GM18861 (cell line): ENCODE results near the gene CNOT10.
"Not testable (repeated sequence)": the region's sequence is repeated elsewhere in the genome, so short reads cannot be mapped to it uniquely, and the experiment has no call there.

ENCODE experiments used
- ATAC-seq: cut with Tn5 transposase; IDR thresholded peaks from one replicate; pipeline ENCODE4 v1.9.1; 2021; ENCODE audit not compliant: unreplicated experiment

Gene CNOT10

DNA sequence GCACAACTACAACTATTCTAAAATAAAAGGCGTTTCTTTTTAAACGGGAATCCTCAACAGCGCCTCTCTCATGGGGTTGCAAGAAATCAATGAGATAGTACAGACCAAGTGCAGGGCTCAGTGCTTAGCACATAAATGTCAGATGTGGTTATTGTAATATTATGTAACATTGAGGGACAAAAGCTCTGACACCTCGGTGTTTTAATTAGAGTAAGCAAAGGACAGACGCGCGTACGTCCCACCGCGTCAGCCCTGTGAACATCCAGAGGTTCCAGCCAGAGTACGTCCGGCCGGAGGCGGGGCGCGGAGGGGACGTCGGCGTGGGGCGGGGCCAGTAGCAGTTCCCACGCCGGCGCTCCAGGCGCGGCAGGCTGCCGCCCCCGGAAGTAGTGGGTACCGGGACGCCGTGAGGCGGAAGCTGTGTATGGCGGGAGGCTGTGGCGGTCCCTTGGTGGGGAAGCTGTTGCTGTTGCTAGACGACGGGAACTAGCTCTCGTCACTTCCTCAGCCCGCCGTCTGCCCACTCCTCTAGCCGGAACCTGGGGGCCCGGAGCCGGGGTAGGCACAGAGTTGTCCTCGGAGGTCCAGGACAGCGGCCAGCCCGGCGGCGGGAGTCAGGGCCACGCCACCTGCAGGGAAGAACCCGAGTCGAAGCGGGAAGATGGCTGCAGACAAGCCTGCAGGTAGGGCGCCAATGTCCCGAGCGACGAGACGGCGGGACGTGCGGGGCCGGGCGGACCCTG is at the start of gene CNOT10:
Gene CNOT10 (plus strand): TSS at position 389 of the 743 bp plus-strand sequence. CDS start 273 bp downstream, at position 662.
- peak; percentile 97 for ATAC-seq

DNA sequence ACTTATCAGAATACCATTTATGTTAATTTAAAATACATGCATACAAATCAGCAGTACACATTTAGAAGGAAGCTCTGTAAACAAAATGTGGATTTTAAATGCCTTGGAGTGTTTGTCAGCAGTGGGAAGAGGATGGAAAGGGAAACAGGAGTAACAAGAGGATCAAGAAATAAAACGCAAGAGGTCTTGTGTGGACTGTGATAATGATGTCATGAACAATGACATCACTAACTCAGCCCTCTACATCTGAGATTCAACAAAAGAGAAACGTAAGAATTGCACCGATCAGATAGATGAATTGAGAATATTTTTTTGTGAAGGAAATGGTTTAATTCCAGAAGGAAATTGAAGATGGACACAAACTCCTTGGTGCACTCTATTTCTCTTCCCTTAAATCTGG is 44.0 kb upstream of the CNOT10 start:
- no peak for ATAC-seq

DNA sequence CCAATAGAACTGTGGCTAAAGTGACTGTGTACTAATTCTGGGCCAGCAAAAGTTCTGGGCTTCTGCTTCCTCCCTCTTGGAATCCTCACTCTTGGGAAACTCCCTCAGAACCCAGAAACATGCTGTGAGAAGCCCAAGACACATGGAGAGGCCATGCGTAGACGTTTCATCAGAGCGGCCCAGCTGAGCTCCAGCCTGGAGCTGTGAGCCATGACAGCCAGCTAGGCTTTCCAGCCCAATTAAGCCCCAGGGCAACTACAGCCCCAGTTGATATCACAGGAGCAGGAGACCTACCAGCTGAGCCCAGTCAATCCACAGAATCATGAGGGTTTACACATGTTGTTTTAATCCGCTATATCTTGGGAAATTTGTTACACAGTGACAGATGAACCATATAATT is 43.6 kb upstream of the CNOT10 start:
- no peak for ATAC-seq

GRCh38 chr3:32643354-32643753 is 41.6 kb upstream of the CNOT10 start:
- ATAC-seq, result no peak

DNA sequence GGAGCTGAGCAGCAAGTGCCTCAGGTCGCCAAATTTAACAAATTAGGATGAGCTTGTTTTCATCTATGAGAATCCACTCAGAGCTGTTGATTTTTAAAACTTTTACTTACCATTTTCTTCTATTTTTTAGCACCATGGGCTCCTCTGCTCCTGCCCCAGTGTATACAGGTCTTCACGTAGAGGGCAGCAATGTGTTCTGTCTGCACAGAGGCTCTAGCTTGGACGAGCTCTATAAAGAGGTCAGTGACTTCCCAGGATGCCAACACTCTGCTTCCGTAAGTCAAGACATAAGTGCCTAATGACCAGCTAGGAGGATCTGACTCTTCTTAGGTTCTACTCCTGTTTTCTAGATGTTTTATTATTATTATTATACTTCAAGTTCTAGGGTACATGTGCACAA is 41.2 kb upstream of the CNOT10 start:
- ATAC-seq, result no peak

DNA sequence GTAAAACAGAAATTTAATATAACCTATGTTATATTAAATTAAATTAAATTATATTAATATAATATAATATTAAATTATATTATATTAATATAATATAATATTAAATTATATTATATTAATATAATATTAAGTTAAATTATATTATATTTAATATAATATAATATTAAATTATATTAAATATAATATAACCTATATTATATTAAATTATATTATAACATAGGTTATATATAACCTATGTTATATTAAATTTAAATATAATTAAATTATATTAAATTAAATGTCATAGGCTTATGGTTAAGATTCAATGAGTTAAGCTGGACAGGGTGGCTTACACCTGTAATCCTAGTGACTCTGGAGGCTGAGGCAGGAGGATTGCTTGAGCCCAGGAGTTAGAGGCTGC is 40.6 kb upstream of the CNOT10 start:
- no peak for ATAC-seq

- ATAC-seq, result no peak
Measured at GRCh38 chr3:32646761-32647160, 38.2 kb upstream of the CNOT10 start.

DNA sequence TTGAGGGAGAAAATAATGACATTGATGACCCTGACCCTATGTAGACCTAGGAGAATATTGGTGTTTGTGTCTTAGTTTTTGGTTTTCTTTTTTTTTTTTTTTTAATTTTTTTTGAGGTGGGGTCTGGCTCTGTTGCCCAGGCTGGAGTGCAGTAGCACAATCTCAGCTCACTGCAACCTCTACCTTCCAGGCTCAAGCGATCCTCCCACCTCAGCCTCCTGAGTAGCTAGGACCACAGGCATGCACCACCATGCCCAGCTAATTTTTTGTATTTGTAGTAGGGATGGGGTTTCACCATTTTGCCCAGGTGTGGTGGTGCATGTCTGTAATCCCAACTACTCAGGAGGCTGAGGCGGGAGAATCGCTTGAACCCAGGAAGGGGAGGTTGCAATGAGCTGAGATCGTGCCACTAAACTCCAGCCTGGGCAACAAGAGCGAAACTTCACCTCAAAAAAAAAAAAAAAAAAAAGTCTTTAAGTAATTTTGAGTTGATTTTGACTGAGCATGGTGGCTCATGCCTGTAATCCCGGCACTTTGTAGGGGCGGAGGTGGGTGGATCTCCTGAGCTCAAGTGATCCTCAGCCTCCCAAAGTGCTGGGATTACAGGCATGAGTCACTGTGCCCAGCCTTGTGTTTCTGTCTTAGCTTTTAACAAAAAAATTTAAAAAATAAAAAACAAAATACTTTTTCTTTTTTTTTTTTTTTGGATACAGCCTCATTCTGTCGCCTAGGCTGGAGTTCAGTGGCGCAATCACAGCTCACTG is 32.5 kb upstream of the CNOT10 start:
- ATAC-seq, result not testable (repeated sequence)

GRCh38 chr3:32655167-32655566 is 29.8 kb upstream of the CNOT10 start:
- no peak for ATAC-seq

- no peak for ATAC-seq
Measured at GRCh38 chr3:32660634-32661033, 24.4 kb upstream of the CNOT10 start.

GRCh38 chr3:32662647-32663046 is 22.3 kb upstream of the CNOT10 start:
- ATAC-seq, result no peak

GRCh38 chr3:32664630-32665075 is 20.3 kb upstream of the CNOT10 start:
- ATAC-seq, result not testable (repeated sequence)

DNA sequence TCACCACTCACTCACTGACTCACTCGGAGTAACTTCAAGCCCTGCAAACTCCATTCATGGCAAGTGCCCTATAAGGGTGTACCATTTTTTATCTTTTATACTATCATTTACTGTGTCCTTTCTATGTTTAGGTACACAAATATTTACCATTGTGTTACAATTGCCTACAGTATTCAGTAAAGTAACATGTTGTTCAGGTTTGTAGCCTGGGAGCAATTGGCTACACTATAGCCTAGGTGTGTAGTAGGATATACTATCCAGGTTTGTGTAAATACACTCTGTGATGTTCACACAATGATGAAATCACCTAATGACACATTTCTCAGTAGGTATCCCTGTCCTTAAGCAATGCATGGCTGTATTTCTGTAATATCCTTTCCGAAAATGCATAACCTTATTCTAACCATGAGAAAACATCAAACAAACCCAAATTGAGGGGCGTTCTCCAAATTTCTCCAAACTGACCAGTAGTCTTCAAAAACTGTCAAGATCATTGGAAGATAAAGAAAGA is 17.9 kb upstream of the CNOT10 start:
- no peak for ATAC-seq

DNA sequence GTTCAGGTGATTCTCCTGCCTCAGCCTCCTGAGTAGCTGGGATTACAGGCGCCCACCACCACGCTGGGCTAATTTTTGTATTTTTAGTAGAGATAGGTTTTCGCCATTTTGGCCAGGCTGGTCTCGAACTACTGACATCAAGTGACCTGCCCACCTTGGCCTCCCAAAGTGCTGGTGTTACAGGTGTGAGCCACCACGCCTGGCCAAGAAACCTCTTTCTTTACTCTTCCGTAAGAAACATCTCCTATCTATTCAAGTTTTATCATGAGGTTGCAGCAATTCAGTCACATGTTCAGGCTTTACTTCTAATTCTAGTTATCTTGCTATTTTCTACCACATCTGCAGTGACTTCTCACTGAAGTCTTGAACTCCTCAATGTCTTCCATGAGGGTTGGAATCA is 15.8 kb upstream of the CNOT10 start:
- ATAC-seq, result not testable (repeated sequence)

- not testable (repeated sequence) for ATAC-seq
Measured at GRCh38 chr3:32673730-32674129, 11.3 kb upstream of the CNOT10 start.

DNA sequence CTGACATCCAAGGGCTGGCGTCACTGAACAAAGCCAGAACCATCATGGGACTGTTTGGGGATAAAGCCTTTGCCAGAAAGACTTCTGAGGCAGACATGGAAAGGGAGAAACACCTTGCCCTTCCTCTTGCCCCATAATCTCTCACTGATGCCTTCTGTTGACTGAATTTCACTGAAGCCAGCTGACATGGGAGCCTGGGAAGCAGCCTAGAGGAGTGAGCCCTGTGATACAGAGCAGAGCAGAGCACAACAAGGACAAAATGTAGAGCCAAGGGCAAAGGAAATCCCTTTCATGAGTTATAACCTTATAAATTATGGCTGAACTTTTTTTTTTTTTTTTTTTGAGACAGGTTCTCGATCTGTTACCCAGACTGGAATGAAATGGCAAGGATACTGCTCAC is 9.8 kb upstream of the CNOT10 start:
- ATAC-seq, result no peak

GRCh38 chr3:32675650-32676049 is 9.3 kb upstream of the CNOT10 start:
- ATAC-seq, result no peak

DNA sequence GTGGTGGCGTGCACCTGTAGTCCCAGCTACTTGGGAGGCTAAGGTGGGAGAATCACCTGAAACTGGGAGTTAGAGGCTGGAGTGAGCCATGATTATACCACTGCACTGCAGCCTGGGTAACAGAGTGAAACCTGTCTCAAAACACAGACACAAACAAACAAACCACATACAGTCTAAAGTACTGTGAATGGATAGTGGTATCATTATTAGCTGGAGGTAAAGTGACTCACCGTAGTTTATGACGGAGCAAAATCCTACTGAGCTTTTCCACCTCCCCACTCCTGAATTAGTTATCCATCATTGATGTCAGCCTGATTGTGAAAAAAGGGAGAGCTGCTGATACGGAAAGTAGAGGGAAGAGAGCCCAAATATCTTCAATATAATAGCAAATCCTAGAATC is 3.2 kb upstream of the CNOT10 start:
- no peak for ATAC-seq

DNA sequence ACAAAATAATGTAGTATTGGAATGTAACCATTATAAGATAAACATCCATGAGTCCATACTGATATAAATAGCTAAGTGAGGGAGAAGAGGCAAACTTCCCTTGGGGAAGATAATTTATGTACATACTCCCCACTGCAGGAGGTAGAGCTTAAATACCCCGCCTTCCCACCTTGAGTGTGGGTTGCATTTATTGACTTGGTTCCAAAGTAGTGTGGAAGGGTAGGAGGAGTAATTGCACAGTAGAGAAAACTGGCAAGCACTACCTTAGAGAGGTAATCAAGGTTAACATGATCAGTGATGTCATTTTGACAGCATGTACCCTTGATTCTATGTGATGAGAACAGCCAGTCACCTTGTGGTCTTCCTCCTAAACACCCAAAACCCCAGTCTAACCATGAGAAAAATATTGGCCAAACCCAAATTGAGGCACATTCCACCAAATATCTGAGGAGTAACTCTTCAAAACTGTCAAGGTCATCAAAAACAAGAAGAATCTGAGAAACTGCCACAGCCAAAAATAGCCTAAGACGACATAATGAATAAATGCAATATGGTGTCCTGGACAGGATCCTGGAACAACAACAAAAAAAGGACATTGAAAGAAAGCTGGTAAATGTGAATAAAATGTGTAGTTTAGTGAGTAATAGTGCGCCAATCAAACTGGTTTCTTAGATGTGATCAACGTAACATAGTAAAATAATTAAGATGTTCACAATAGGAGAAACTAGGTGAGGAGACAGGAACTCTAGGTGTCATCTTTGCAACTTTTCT is 774 bp upstream of the CNOT10 start:
- no peak for ATAC-seq

DNA sequence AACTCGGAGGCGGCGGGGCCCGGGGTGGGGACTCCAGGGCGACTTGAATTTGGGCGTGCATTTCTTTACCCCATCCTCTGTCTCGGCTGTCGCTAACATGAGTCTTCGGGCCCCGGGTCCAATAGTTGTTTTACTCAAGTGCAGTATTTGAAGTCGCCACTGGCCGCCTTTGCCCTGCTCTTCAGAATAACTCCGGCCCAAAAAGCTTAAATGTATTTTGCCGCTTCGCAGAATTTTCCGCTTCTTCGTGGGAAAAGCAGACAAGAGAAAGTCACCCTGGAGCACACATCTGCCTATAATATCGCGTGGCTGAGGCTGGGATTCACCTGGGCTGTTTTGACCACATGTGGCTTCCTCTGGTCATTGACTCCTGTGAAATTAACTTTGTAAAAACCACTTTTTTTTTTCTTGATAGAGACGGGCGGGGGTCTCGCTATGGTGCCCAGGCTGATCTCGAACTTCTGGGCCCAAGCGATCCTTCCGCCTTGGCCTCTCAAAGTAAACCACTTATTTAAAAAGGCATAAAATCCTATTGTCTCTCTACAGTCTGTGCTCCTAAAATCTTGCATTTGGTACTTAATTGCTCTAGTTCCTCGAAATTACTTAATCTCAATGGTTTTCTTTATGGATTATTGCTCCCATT is 676 bp downstream of the CNOT10 start:
- peak; percentile 4 for ATAC-seq

DNA sequence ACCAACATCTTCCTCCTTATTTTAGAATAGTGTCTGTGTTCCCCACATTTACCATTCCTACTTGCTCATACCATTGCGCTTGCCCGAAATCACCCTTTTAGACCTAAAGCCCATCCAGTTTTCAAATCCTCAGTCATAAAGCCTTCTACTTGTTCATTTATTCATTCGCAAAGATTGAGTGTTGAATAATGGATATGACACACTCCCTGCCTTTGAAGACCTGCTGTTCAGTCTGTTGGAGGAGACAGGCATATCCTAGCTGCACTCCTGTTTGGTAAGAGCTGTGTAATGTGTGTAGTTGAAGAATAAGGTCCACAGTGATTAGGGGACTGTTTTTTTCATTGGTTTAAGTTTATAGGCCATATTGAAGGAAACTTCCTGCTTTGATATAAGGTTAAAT is 1.7 kb downstream of the CNOT10 start:
- no peak for ATAC-seq
